HG03354 (cell line): ENCODE measurements around the gene ADAMTS13.

Experiments used
- ATAC-seq: cut with Tn5 transposase; IDR thresholded peaks from one replicate; pipeline ENCODE4 v1.9.1; 2021; ENCODE audit warnings: mild to moderate bottlenecking; ENCODE audit not compliant: unreplicated experiment, poor library complexity, severe bottlenecking

ADAMTS13 gene

GRCh38 chr9:133483611-133484010 lies 61.4 kb downstream of the ADAMTS13 start:
- ATAC-seq = no peak

- ATAC-seq = no peak
These were observed 62.7 kb downstream of the ADAMTS13 start for GRCh38 chr9:133484671-133485437.

- ATAC-seq = no peak
These were observed 63.5 kb downstream of the ADAMTS13 start for GRCh38 chr9:133485531-133486260.

GRCh38 chr9:133487331-133487725 lies 65.2 kb downstream of the ADAMTS13 start:
- no peak for ATAC-seq

- ATAC-seq = no peak
These were observed 66.6 kb downstream of the ADAMTS13 start for GRCh38 chr9:133488686-133489252.

GRCh38 chr9:133489253-133490190 lies 67.4 kb downstream of the ADAMTS13 start:
- ATAC-seq = no peak

GRCh38 chr9:133490201-133490681 lies 68.1 kb downstream of the ADAMTS13 start:
- no peak for ATAC-seq

- ATAC-seq = no peak
These were observed 68.9 kb downstream of the ADAMTS13 start for GRCh38 chr9:133490865-133491655.

- ATAC-seq = no peak
These were observed 69.4 kb downstream of the ADAMTS13 start for GRCh38 chr9:133491656-133491925.

- no peak for ATAC-seq
These were observed 70.2 kb downstream of the ADAMTS13 start for GRCh38 chr9:133492061-133493021.

GRCh38 chr9:133493428-133493827 lies 71.3 kb downstream of the ADAMTS13 start:
- no peak for ATAC-seq

GRCh38 chr9:133493845-133494540 lies 71.8 kb downstream of the ADAMTS13 start:
- ATAC-seq = no peak

GRCh38 chr9:133494636-133495326 lies 72.6 kb downstream of the ADAMTS13 start:
- no peak for ATAC-seq

GRCh38 chr9:133495327-133496293 lies 73.4 kb downstream of the ADAMTS13 start:
- ATAC-seq = no peak

- ATAC-seq = no peak
These were observed 75.0 kb downstream of the ADAMTS13 start for GRCh38 chr9:133496861-133497842.
